ENCODE results near the gene NOTCH2.
"Not testable (repeated sequence)": the region's sequence is repeated elsewhere in the genome, so short reads cannot be mapped to it uniquely, and the experiment has no call there.

DNA sequence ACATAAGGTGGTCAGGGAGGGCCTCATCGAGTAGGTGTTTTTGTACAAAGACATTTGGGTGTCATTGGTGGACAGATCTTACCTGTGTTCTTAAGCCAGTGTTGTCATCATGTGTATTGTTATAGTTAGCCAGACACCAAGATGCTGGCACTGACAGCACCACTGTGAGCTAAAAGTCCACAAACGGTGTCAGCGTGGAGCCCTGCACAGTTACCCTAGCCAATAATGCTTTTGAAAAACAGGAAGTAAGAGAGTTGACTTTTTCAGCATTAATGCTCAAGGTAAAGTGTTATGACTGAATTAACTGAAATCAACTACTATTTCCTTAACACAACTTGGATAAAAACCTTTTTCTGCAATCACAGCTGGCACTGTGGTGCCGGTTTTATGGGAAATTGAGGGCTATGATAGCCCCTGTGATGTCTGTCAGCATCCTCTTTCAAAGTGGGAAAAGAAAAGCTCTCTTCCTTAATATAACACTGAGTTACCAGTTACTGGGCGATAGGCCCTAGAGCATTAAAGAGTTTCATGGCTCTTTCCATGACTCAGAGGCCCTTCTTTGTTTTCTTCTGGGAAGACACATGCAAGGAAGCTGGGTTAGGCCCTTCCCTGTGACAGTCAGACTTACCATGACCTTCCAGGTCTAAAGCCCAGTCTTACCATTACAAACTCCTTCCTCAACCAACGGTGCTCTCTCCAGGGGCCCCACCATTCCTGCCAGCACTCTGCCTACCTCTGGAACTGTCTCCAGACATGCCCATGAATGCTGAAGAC lies 29.7 kb upstream of the NOTCH2 start:
- not testable (repeated sequence) for TF ChIP-seq POLR2A (IDR thresholded peaks at IDR 0.05); POLR2AphosphoS5 (IDR thresholded peaks at IDR 0.05; ENCODE audit: insufficient read depth in 1 of 2, low read depth in 1 of 2)

Measured in vagina (tissue), 2 donors.